Rectal smooth muscle tissue (tissue), 1 donor: ENCODE results near the gene CAPRIN2.

Source experiments
- H3K27ac ChIP-seq: one replicate; pipeline ENCODE4 v1.7.0; 2013; ENCODE audit warnings: low read depth, low read length, inconsistent platforms
- H3K27me3 ChIP-seq: one replicate; pipeline ENCODE4 v1.7.0; 2013; ENCODE audit warnings: low read length; ENCODE audit not compliant: control insufficient read depth, insufficient read depth
- H3K36me3 ChIP-seq: one replicate; pipeline ENCODE4 v1.7.0; 2013; ENCODE audit warnings: low read length; ENCODE audit not compliant: control insufficient read depth, insufficient read depth
- H3K4me1 ChIP-seq: one replicate; pipeline ENCODE4 v1.7.0; 2013; ENCODE audit warnings: low read length; ENCODE audit not compliant: control insufficient read depth, insufficient read depth
- H3K4me3 ChIP-seq: one replicate; pipeline ENCODE4 v1.7.0; 2013; ENCODE audit warnings: low read length
- H3K9ac ChIP-seq: one replicate; pipeline ENCODE4 v1.7.0; 2013; ENCODE audit warnings: low read length

Gene CAPRIN2

DNA sequence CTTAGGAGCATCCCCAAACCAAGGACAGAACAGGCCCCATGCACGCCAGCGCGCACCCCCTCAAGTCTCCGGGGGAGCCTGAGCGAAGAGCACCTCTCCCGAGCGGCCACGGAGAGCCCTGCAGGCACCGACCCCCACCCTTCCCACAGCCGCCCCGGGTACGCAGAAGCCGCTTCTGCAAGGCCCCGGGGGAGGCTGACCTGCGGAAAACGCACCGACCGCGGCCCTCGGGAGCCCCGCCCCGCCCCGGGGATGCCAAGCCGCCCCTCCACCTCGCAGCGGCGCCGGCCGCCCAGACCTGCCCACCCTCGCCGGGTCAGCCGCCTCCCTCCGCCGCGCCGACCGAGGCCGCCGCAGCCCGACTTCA lies 385 bp downstream of the CAPRIN2 start:
- Histone ChIP-seq H3K27ac (peak overlapping the region; percentile 57), H3K9ac (peak overlapping the region; percentile 59), H3K36me3 (no peaks in the 10 kb centered on the region), H3K4me1 (peaks cover 4% of the 10 kb centered on the region), H3K4me3 (peak overlapping the region; percentile 91), H3K27me3 (no peaks in the 10 kb centered on the region)

DNA sequence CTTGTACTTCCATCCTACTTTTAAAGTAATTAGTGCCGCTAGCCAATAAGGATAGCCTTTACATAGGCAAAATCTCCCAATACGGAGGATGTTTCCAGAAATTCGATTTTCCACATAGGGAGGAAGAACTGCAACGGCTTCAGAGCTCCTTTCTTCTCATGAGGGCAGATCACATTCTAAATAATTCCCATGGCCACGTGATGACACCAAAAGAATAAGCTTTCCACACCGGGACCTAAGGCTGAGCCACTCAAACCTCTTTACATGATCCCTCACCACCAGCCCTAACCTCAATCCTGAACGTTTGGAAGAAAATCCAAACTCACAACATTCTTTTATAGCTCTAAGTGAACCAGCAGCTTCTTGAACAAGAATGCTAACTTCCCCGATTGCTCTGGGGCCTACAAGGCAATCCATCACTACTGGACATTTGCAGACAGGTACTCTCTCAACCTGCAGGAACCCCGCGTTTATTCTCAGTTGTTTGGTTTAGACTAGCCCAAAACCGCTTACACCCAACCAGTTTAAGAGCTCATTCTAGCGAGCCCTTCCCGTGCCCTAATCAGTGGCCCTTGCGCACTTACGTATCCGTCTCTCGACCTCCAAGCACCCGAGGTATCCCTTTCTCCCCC lies 884 bp downstream of the CAPRIN2 start:
- Histone ChIP-seq H3K27me3 (no peaks in the 10 kb centered on the region), H3K27ac (peak overlapping the region; percentile 57), H3K9ac (peak overlapping the region; percentile 59), H3K4me1 (peaks cover 4% of the 10 kb centered on the region), H3K4me3 (peak overlapping the region; percentile 91), H3K36me3 (no peaks in the 10 kb centered on the region)

DNA sequence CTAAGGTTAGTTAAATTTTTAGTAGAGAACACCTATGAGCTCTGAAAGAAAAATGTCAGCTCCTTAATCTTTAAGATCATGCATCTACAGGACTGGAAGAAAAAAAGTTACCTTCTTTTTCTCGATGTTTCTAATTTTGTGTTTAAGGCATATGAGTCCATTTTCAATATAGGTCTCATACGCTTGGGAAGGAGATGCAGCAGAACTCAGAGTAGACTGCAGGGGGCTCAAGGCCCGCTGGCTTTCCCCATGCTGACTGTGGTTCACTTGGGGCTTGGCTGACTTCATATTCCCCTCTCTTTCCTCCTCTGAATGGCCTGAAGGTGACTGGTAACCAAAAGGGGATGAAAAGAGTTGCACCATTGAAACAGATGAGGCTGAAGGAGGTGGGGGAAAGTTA lies 1.5 kb downstream of the CAPRIN2 start:
- Histone ChIP-seq H3K4me3 (no peak overlapping the region), H3K36me3 (no peaks in the 10 kb centered on the region), H3K9ac (no peak overlapping the region), H3K27me3 (no peaks in the 10 kb centered on the region), H3K4me1 (peaks cover 4% of the 10 kb centered on the region), H3K27ac (no peak overlapping the region)

DNA sequence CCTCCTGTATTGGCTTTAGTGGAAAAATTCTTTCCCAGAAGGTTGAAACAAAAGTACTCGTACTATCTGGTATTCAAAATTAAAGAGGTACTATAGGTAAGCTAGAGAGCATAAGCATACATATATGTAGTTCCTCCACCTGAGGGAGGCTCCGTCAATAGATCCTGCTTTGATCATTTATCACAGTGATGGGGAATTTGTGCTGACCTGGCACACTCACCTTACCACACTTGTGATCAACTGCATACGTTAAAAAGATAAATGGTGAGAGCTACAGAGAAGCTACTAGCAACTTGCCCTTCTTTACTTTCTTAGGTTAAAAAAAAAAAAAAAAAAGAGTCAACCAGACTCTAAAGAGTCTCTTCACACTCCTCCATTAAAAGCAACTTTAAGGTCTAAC lies 2.5 kb downstream of the CAPRIN2 start:
- Histone ChIP-seq H3K9ac (no peak overlapping the region), H3K4me3 (no peak overlapping the region), H3K4me1 (peaks cover 4% of the 10 kb centered on the region), H3K36me3 (no peaks in the 10 kb centered on the region), H3K27me3 (no peaks in the 10 kb centered on the region), H3K27ac (no peak overlapping the region)

DNA sequence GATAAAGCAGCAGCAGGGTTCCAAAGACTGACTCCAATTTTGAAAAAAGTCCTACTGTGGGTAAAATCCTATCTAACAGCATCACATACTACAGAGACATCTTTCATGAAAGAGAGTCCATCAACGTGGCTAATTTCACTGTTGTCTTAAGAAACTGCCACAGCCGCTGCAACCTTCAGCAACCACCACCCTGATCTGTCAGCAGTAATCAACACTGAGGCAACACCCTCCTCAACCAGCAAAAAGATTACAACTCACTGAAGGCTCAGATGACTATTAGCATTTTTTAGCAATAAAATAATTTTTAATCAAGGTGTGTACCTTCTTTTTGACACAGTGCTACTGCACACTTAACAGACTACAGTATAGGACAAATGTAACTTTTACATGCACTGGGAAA lies 6.6 kb downstream of the CAPRIN2 start:
- Histone ChIP-seq H3K27me3 (no peaks in the 10 kb centered on the region), H3K9ac (no peak overlapping the region), H3K4me3 (no peak overlapping the region), H3K27ac (no peak overlapping the region), H3K36me3 (no peaks in the 10 kb centered on the region), H3K4me1 (no peaks in the 10 kb centered on the region)

DNA sequence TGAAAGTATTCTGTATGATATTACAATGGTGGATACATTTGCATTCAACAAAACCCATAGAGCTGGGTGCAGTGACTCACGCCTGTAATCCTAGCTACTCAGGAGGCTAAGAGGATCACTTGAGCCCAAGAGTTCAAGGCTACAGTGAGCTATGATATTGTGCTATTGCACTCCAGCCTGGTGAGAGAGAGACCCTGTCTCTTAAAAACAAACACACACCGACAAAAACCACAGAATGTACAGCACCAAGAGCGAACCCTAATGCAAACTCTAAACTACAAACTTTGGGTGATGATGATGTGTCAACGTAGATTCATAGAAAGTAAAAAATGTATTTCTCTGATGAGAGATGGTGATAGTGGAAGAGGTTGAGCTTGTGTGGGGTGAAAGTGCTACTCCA lies 8.6 kb downstream of the CAPRIN2 start:
- Histone ChIP-seq H3K36me3 (no peaks in the 10 kb centered on the region), H3K27ac (no peak overlapping the region), H3K9ac (no peak overlapping the region), H3K4me1 (no peaks in the 10 kb centered on the region), H3K27me3 (no peaks in the 10 kb centered on the region), H3K4me3 (no peak overlapping the region)

DNA sequence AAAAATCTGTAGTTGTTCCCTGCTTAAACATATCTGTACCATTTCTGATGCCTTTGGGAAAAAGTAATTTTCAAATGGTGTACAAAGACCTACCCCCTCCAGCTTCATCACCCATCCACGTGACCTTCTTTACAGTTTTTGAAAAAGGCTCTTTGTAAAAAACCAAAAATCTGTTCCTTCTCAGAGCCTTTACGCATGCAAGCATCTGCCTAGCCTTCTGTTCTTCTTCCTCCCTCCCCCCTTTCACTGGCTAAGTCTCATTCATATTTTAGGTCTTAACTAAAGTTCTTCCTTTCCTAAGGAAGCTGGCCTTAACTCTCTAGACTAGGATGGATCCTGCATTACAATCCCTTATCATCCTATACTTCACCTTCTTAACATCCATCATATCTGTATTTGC lies 10.4 kb downstream of the CAPRIN2 start:
- H3K27ac ChIP-seq = no peak overlapping the region
- no peaks in the 10 kb centered on the region for H3K27me3 ChIP-seq
- no peaks in the 10 kb centered on the region for H3K36me3 ChIP-seq
- H3K4me3 ChIP-seq = no peak overlapping the region
- H3K9ac ChIP-seq = no peak overlapping the region
- H3K4me1 ChIP-seq = no peaks in the 10 kb centered on the region

DNA sequence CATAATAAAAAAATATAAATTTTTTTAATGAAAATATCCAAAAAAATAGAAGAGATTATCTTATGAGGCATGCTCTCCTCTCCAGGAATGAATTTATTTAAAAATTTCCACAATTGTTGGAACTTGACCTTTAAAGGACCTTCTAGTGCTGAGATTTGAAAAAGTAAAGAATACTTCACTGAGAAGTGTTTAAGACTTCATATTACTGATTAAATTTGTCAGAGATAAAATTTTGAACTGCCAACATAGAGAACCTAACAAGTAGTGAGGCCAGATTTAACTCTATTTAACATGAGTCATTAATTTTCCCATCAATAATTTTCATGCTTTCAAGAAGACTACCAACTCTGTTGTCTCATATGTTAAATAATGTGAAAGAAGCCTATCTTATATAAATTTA lies 14.5 kb downstream of the CAPRIN2 start:
- no peak overlapping the region for H3K4me3 ChIP-seq
- H3K9ac ChIP-seq = no peak overlapping the region
- no peaks in the 10 kb centered on the region for H3K4me1 ChIP-seq
- H3K36me3 ChIP-seq = no peaks in the 10 kb centered on the region
- no peak overlapping the region for H3K27ac ChIP-seq
- no peaks in the 10 kb centered on the region for H3K27me3 ChIP-seq

DNA sequence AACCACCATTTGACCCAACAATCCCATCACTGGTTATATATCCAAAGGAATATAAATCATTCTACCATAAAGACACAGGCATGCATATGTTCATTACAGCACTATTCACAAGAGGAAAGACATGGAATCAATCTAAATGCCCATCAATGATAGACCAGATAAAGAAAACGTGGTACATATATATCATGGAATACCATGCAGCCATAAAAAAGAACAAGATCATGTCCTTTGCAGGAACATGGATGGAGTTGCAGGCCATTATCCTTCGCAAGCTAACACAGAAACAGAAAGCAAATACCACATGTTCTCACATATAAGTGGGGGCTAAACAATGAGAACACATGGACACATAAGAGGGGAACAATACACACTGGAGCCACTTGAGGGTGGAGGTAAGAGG lies 15.7 kb downstream of the CAPRIN2 start:
- H3K4me3 ChIP-seq = no peak overlapping the region
- no peaks in the 10 kb centered on the region for H3K4me1 ChIP-seq
- H3K27ac ChIP-seq = no peak overlapping the region
- H3K9ac ChIP-seq = no peak overlapping the region
- H3K27me3 ChIP-seq = no peaks in the 10 kb centered on the region
- H3K36me3 ChIP-seq = no peaks in the 10 kb centered on the region

DNA sequence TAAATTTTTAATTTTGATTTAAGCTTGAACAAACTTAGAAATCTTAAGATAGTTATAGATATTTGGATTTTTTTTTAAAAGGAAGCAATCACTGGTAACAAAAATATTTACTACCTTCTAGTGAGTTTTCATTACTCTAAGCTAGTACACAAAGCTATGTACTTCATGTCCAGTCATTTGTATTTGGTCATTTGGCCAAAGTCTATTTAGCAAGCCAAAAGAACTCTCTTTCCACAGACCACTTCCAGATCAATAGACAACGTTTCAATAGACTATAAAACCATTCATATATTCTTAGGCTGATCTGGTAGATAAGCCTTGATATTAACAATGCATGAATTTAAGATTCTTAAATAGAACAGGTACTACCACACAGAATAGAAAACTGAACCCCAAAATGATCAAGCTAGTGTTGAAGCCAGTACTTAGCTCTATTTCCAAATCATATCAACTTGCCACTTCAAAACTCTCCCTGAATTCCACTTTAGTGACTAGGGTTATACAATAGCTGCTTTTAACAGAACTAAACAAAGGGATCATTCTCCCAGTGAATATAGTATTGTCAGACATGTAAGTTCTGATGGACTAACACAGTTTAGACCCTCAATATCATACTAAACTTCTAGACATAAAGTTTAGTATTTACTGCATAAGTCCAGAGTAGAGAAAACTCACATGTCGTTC lies 21.7 kb downstream of the CAPRIN2 start:
- no peaks in the 10 kb centered on the region for H3K27me3 ChIP-seq
- no peaks in the 10 kb centered on the region for H3K4me1 ChIP-seq
- H3K27ac ChIP-seq = no peak overlapping the region
- H3K36me3 ChIP-seq = peaks cover 5% of the 10 kb centered on the region
- H3K9ac ChIP-seq = no peak overlapping the region
- no peak overlapping the region for H3K4me3 ChIP-seq

DNA sequence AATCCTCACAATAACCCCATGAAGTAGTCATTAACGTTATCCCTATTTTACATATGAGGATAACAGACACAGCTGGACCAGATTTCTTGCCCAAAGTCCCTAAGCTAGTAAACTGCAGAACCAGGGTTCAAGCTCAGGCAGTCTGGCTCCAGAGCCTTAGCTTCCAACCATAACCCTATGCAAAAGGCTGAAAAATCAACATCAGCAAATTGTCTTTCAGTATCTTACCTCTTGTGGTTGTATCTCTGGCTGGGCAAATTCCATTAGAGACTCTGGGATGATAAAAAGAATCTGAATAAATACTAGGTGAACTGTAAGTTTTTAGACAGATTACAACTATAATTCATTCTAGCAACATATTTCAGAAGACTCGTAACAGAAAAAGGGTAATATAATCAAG lies 24.7 kb downstream of the CAPRIN2 start:
- Histone ChIP-seq H3K27ac (no peak overlapping the region), H3K36me3 (peaks cover 5% of the 10 kb centered on the region), H3K9ac (no peak overlapping the region), H3K4me1 (no peaks in the 10 kb centered on the region), H3K4me3 (no peak overlapping the region), H3K27me3 (no peaks in the 10 kb centered on the region)

DNA sequence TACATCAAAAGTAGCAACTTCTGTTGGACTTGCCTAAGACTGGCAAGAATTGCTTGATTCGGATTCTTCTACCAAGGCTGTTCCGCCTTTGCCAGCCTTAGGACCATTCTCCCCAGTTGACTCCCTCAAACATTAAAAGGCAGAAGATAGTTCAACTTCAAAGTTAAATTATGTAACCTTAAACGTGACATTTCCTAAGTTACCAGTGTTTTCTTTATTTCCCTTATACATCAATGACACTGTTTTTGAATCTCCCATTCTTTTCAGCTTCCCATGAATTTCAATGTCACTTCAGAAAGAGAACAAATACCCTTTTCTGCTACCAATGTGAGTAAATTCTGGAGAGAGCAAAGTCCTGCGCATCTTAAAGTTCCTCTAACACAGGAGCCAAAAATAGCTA lies 25.2 kb downstream of the CAPRIN2 start:
- Histone ChIP-seq H3K36me3 (peaks cover 5% of the 10 kb centered on the region), H3K4me3 (no peak overlapping the region)

DNA sequence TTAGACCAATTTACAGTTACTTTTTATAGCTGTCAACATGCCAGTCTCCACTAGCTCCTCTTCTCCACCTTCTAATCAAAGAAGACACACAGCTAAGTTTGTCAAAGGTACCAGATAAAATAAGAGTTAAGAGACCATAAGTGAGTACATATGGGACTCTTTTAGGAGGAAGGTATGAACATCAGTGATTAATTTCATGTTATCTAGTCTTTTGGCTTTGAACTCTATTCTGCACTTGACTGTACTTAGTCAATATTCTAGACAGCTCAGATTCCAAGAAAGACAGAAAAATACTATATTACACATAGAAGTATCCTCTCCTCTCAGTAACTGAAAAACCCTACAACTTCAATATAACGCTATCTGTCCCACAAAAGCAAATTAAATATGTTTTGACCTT lies 28.1 kb downstream of the CAPRIN2 start:
- no peak overlapping the region for H3K4me3 ChIP-seq
- H3K27ac ChIP-seq = no peak overlapping the region
- no peaks in the 10 kb centered on the region for H3K4me1 ChIP-seq
- H3K36me3 ChIP-seq = peaks cover 5% of the 10 kb centered on the region
- H3K27me3 ChIP-seq = no peaks in the 10 kb centered on the region
- H3K9ac ChIP-seq = no peak overlapping the region

More for the DNA sequence above, 25.2 kb downstream of the CAPRIN2 start:
- no peak overlapping the region for H3K9ac ChIP-seq
- no peaks in the 10 kb centered on the region for H3K4me1 ChIP-seq
- no peaks in the 10 kb centered on the region for H3K27me3 ChIP-seq
- no peak overlapping the region for H3K27ac ChIP-seq
